H1 (cell line): ENCODE data around the gene DCXR. TPM values are rescaled to one million over a fixed set of nuclear protein-coding genes. Genes with fewer than 3 reads are reported as not detected.

Source experiments
- CTCF ChIA-PET: fragments of 300-600 bp; sonication (Branson Sonifier 250); formaldehyde crosslinking; loops from one replicate; lab custom pipeline; 2021; ENCODE audit not compliant: partially characterized antibody; lab: Charles Lee
- POLR2A ChIA-PET: fragments of 300-600 bp; sonication (Branson Sonifier 250); formaldehyde crosslinking; loops from one replicate; lab custom pipeline; 2021; ENCODE audit warnings: inconsistent platforms; ENCODE audit not compliant: partially characterized antibody; lab: Charles Lee
- DNase-seq, 2 experiments: peaks; one replicate each; pipeline versions ENCODE4 v3.0.0 to v3.0.0-alpha.2; 2010 to 2022; ENCODE audit warnings: low spot score in 2 of 2, low read depth in 1 of 2, mixed read lengths in 1 of 2
- FAIRE-seq: peaks from 2 replicates; lab custom pipeline; 2011; peaks lifted over from hg19 to GRCh38; lab: Jason Lieb, UNC
- H2AFZ ChIP-seq: 2 replicates; pipeline ENCODE4 v1.8.1; 2012; ENCODE audit warnings: low read length, inconsistent platforms
- H2AK5ac ChIP-seq: 2 replicates; pipeline ENCODE4 v1.6.1; 2013; ENCODE audit warnings: low read depth, low read length
- H2BK120ac ChIP-seq: replicated peaks from 2 replicates; pipeline ENCODE3; 2013; ENCODE audit warnings: low read depth, low read length, inconsistent platforms
- H2BK12ac ChIP-seq: 2 replicates; pipeline ENCODE4 v1.6.1; 2013; ENCODE audit warnings: low read depth, low read length
- H2BK15ac ChIP-seq: 2 replicates; pipeline ENCODE4 v1.6.1; 2013; ENCODE audit warnings: low read length
- H2BK20ac ChIP-seq: 2 replicates; pipeline ENCODE4 v1.6.1; 2013; ENCODE audit warnings: low read length
- H2BK5ac ChIP-seq: 2 replicates; pipeline ENCODE4 v1.6.1; 2013; ENCODE audit warnings: low read depth, low read length
- H3K14ac ChIP-seq: 2 replicates; pipeline ENCODE4 v1.6.1; 2013; ENCODE audit warnings: inconsistent platforms; ENCODE audit not compliant: insufficient read length
- H3K18ac ChIP-seq: 2 replicates; pipeline ENCODE4 v1.6.1; 2013; ENCODE audit warnings: low read length; ENCODE audit errors: extremely low read depth
- H3K23ac ChIP-seq: 2 replicates; pipeline ENCODE4 v1.6.1; 2013; ENCODE audit warnings: inconsistent platforms; ENCODE audit not compliant: insufficient read length
- H3K23me2 ChIP-seq: 2 replicates; pipeline ENCODE4 v1.6.1; 2013; ENCODE audit warnings: low read depth, low read length
- H3K27ac ChIP-seq: 2 replicates; pipeline ENCODE4 v1.6.1; 2011; ENCODE audit warnings: low read depth, low read length, inconsistent platforms
- H3K27me3 ChIP-seq, 4 experiments: replicated peaks in 1 of 4; 1 replicate in 1 of 4; 2 replicates in 3 of 4; pipeline versions ENCODE4 v1.6.1 to v1.8.1; 2011 to 2013; ENCODE audit warnings: low read length in 3 of 4, mild to moderate bottlenecking in 3 of 4, inconsistent platforms in 2 of 4, mixed read lengths in 2 of 4, moderate library complexity in 1 of 4; ENCODE audit not compliant: control insufficient read depth in 3 of 4, insufficient read depth in 3 of 4; ENCODE audit errors: extremely low read depth in 1 of 4
- H3K36me3 ChIP-seq, 4 experiments: 2 replicates each; pipeline versions ENCODE4 v1.6.1 to v1.8.1; 2011 to 2013; ENCODE audit warnings: mild to moderate bottlenecking in 4 of 4, low read length in 3 of 4, moderate library complexity in 2 of 4, control low read depth in 1 of 4, inconsistent platforms in 1 of 4; ENCODE audit not compliant: insufficient read depth in 4 of 4, control insufficient read depth in 2 of 4
- H3K4ac ChIP-seq: replicated peaks from 2 replicates; pipeline ENCODE3; 2013; ENCODE audit warnings: low read length, low read depth, mixed read lengths, inconsistent platforms; ENCODE audit not compliant: insufficient read length
- H3K4me1 ChIP-seq, 4 experiments: replicated peaks in 1 of 4; 1 replicate in 1 of 4; 2 replicates in 3 of 4; pipeline versions ENCODE4 v1.6.1 to v1.8.1; 2011 to 2013; ENCODE audit warnings: low read length in 3 of 4, inconsistent platforms in 2 of 4, mixed read lengths in 1 of 4; ENCODE audit not compliant: insufficient read depth in 4 of 4, control insufficient read depth in 3 of 4
- H3K4me2 ChIP-seq, 2 experiments: 2 replicates each; pipeline versions ENCODE4 v1.6.1 to v1.8.1; 2011 to 2013; ENCODE audit warnings: low read depth in 2 of 2, low read length in 2 of 2, control low read depth in 1 of 2, inconsistent platforms in 1 of 2, mild to moderate bottlenecking in 1 of 2; ENCODE audit not compliant: insufficient read depth in 1 of 2
- H3K4me3 ChIP-seq, 4 experiments: fragments of 200-600, 300-600 bp in 1 of 4; sonication (generic), shearing (Covaris generic), sonication (Bioruptor Twin) in 1 of 4; 2 replicates each; pipeline versions ENCODE4 v1.5.1 to v1.8.1; 2011 to 2016; ENCODE audit warnings: low read length in 4 of 4, low read depth in 3 of 4, control low read depth in 2 of 4, inconsistent platforms in 2 of 4, mild to moderate bottlenecking in 2 of 4, mixed read lengths in 1 of 4, moderate library complexity in 1 of 4; ENCODE audit not compliant: insufficient read depth in 2 of 4; ENCODE audit errors: extremely low read depth in 1 of 4
- H3K56ac ChIP-seq: replicated peaks from 2 replicates; pipeline ENCODE3; 2013; ENCODE audit warnings: low read depth, mild to moderate bottlenecking, mixed read lengths, low read length, inconsistent platforms; ENCODE audit not compliant: insufficient read length
- H3K79me1 ChIP-seq: 2 replicates; pipeline ENCODE4 v1.6.1; 2013; ENCODE audit warnings: low read depth, low read length, control low read depth
- H3K79me2 ChIP-seq, 2 experiments: 2 replicates each; pipeline versions ENCODE4 v1.6.1 to v1.8.1; 2012 to 2013; ENCODE audit warnings: low read length in 2 of 2, mild to moderate bottlenecking in 2 of 2, inconsistent platforms in 1 of 2; ENCODE audit not compliant: insufficient read depth in 2 of 2, control insufficient read depth in 1 of 2
- H3K9ac ChIP-seq, 4 experiments: replicated peaks in 1 of 4; 1 replicate in 1 of 4; 2 replicates in 3 of 4; pipeline versions ENCODE4 v1.6.1 to v1.8.1; 2011 to 2013; ENCODE audit warnings: low read depth in 3 of 4, low read length in 3 of 4, control low read depth in 2 of 4, mild to moderate bottlenecking in 2 of 4, moderate library complexity in 2 of 4, inconsistent platforms in 1 of 4; ENCODE audit errors: extremely low read depth in 1 of 4
- H3K9me3 ChIP-seq, 2 experiments: 2 replicates each; pipeline versions ENCODE4 v1.6.1 to v1.8.1; 2012 to 2013; ENCODE audit warnings: mild to moderate bottlenecking in 2 of 2, moderate library complexity in 2 of 2, control low read depth in 1 of 2, inconsistent platforms in 1 of 2, low read depth in 1 of 2, low read length in 1 of 2, mixed read lengths in 1 of 2; ENCODE audit not compliant: insufficient read depth in 2 of 2
- H4K20me1 ChIP-seq, 2 experiments: replicated peaks in 1 of 2; 2 replicates each; pipeline versions ENCODE3 to v1.8.1; 2011 to 2013; ENCODE audit warnings: inconsistent platforms in 2 of 2, low read length in 2 of 2, mild to moderate bottlenecking in 1 of 2; ENCODE audit not compliant: insufficient read depth in 2 of 2, control insufficient read depth in 1 of 2
- H4K5ac ChIP-seq: 2 replicates; pipeline ENCODE4 v1.6.1; 2013; ENCODE audit warnings: low read length, low read depth, mixed read lengths, inconsistent platforms; ENCODE audit not compliant: insufficient read length
- H4K8ac ChIP-seq: 2 replicates; pipeline ENCODE4 v1.8.0; 2013; ENCODE audit warnings: mild to moderate bottlenecking, moderate library complexity, low read length, inconsistent platforms; ENCODE audit not compliant: insufficient read depth; ENCODE audit errors: extremely low read depth
- H4K91ac ChIP-seq: replicated peaks from 2 replicates; pipeline ENCODE3; 2013; ENCODE audit warnings: low read length, mixed read lengths, inconsistent platforms; ENCODE audit not compliant: insufficient read length
- ATF2 ChIP-seq: IDR thresholded peaks from 2 replicates; pipeline ENCODE4 v1.6.1; 2012; ENCODE audit warnings: low read length, inconsistent platforms
- EZH2 ChIP-seq: fragments of 200-600 bp; sonication (generic); IDR thresholded peaks from 2 replicates; pipeline ENCODE4 v1.7.1; 2012; ENCODE audit warnings: low read depth, mild to moderate bottlenecking, moderate library complexity, low read length, inconsistent platforms; ENCODE audit not compliant: severe bottlenecking
- MAFK ChIP-seq: IDR thresholded peaks from 2 replicates; pipeline ENCODE4 v1.6.1; 2012; ENCODE audit warnings: low read depth, mild to moderate bottlenecking, improper control_type of control experiment, low read length
- POLR2A ChIP-seq, 2 experiments: IDR thresholded peaks; 1 replicate in 1 of 2; 2 replicates in 1 of 2; pipeline ENCODE4 v1.6.1; 2011; ENCODE audit warnings: low read depth in 2 of 2, low read length in 2 of 2, mild to moderate bottlenecking in 2 of 2; ENCODE audit errors: control extremely low read depth in 1 of 2
- RXRA ChIP-seq: IDR thresholded peaks from 2 replicates; pipeline ENCODE4 v1.6.1; 2011; ENCODE audit warnings: low read depth, mild to moderate bottlenecking, low read length, moderate library complexity; ENCODE audit not compliant: insufficient read depth
- WGBS, 2 experiments: shearing (Covaris generic) in 1 of 2; methylation state at CpG; one replicate each; pipeline versions ENCODE4 v1.1.6 to v1.1.7; 2013 to 2015; ENCODE audit warnings: low lambda C conversion rate in 2 of 2, mixed read lengths in 2 of 2, inconsistent platforms in 1 of 2, low coverage in 1 of 2, missing lambda C conversion rate in 1 of 2; ENCODE audit not compliant: insufficient replicate concordance in 2 of 2, insufficient coverage in 1 of 2, insufficient read length in 1 of 2; ENCODE audit errors: extremely low coverage in 1 of 2, missing lambda C conversion rate in 1 of 2; 5-methylcytosine and 5-hydroxymethylcytosine counted together
- polyA plus RNA-seq, 7 experiments: library from polyadenylated mRNA; depleted of rRNA in 3 of 7; stranded (reverse) in 5 of 7; unstranded in 2 of 7; fragments of >200 nt in 5 of 7; fragments of 200-250 nt in 2 of 7; gene quantifications; 1 replicate in 5 of 7; 2 replicates in 1 of 7; 4 replicates in 1 of 7; pipeline versions ENCODE4 v1.2.1 to v1.2.3, GENCODE V29; 2011 to 2013; ENCODE audit warnings: missing spikeins in 2 of 7, mixed read lengths in 2 of 7
- total RNA-seq: library from RNA; stranded (reverse); fragmentation: NEBNext Ultra II Directional; extraction: Animal tissue kit (Norgen Biotek cat#: 25700); gene quantifications from 2 replicates; pipeline ENCODE4 v1.2.1, GENCODE V29; 2021

Gene DCXR
- total and polyA plus RNA-seq, 2 of the 8 experiments (the other 6 are each of a cell fraction or from before 2014, with no cell fraction given), result 96.3 to 212 TPM

- Histone ChIP-seq H3K14ac (no peak overlapping the region), H2AK5ac (no peak overlapping the region), H2BK12ac (no peak overlapping the region), H3K9ac (no peak overlapping the region), H3K4me1 (no peaks in the 10 kb centered on the region), H3K27ac (no peak overlapping the region), H2BK20ac (no peak overlapping the region), H3K79me1 (peaks cover 5% of the 10 kb centered on the region), H3K4me3 (no peak overlapping the region), H3K79me2 (no peaks in the 10 kb centered on the region), H3K4ac (no peak overlapping the region), H3K23me2 (no peaks in the 10 kb centered on the region), H2BK120ac (no peak overlapping the region), H4K91ac (no peak overlapping the region), H2BK5ac (no peak overlapping the region), H4K5ac (no peak overlapping the region), H2AFZ (no peak overlapping the region), H3K9me3 (no peaks in the 10 kb centered on the region), H3K4me2 (no peak overlapping the region), H3K23ac (no peak overlapping the region), H3K27me3 (no peaks in the 10 kb centered on the region), H3K18ac (no peak overlapping the region), H3K56ac (no peak overlapping the region), H2BK15ac (no peak overlapping the region), H4K8ac (no peak overlapping the region), H4K20me1 (peaks cover 24 to 39% of the 10 kb centered on the region in 2 experiments), H3K36me3 (peaks cover 40 to 64% (median 51%) of the 10 kb centered on the region in 4 experiments)
- FAIRE-seq (no peak), DNase-seq (no peak)
- POLR2A ChIA-PET, result interaction anchor here (0.9 to 12.5 kb wide), 8 partner anchors 10 to 27 kb away, joined by 3 to 105 read pairs (median 4); partner anchors contain the start of genes FASN and GPS1
- TF ChIP-seq EZH2, result no peak
- TF ChIP-seq MAFK, result no peak
- TF ChIP-seq POLR2A (IDR thresholded peaks at IDR 0.05; ENCODE audit: control extremely low read depth in 1 of 2, low read depth in 2 of 2, low read length in 2 of 2), result peak in 1 of 2 experiments; percentile 42; a peak in 1 of 3 replicates
- no peak for TF ChIP-seq ATF2
- no peak for TF ChIP-seq RXRA
- WGBS, 2 experiments, result 96% methylated on average over 26 of the region's 47 CpGs; no CpG with 5 or more reads in 1 of the 2 experiments
- CTCF ChIA-PET, result interaction anchor here (0.7 to 1.3 kb wide), 4 partner anchors 11 to 49 kb away, joined by 3 read pairs; no protein-coding TSS in a partner anchor
Observed at GRCh38 chr17:82079001-82079677, 41.6 kb upstream of the DCXR start.
